Duodenal mucosa (tissue), 2 donors: Measurements from ENCODE around the gene PHLDA2.

Experiments
- H3K27ac ChIP-seq: one replicate; pipeline ENCODE4 v1.7.0; 2013; ENCODE audit warnings: low read depth, low read length
- H3K27me3 ChIP-seq, 2 donors: one replicate each; pipeline ENCODE4 v1.7.0; 2013; ENCODE audit warnings: low read length in 2 of 2, control low read depth in 1 of 2; ENCODE audit not compliant: insufficient read depth in 2 of 2, control insufficient read depth in 1 of 2
- H3K36me3 ChIP-seq, 2 donors: one replicate each; pipeline ENCODE4 v1.7.0; 2013; ENCODE audit warnings: low read length in 2 of 2, control low read depth in 1 of 2; ENCODE audit not compliant: insufficient read depth in 2 of 2, control insufficient read depth in 1 of 2
- H3K4me1 ChIP-seq, 2 donors: one replicate each; pipeline ENCODE4 v1.7.0; 2013; ENCODE audit warnings: low read length in 2 of 2, control low read depth in 1 of 2; ENCODE audit not compliant: insufficient read depth in 2 of 2, control insufficient read depth in 1 of 2
- H3K4me3 ChIP-seq, 2 donors: one replicate each; pipeline ENCODE4 v1.7.0; 2013; ENCODE audit warnings: low read length in 2 of 2, low read depth in 1 of 2
- H3K9ac ChIP-seq, 2 donors: one replicate each; pipeline ENCODE4 v1.7.0; 2013; ENCODE audit warnings: low read length in 2 of 2, low read depth in 1 of 2
- H3K9me3 ChIP-seq, 2 donors: one replicate each; pipeline ENCODE4 v1.7.0; 2013; ENCODE audit warnings: low read length in 2 of 2, control low read depth in 1 of 2; ENCODE audit not compliant: control insufficient read depth in 1 of 2

PHLDA2 gene

GRCh38 chr11:2928605-2929530 is at the start of gene PHLDA2:
TSS of gene PHLDA2 (minus strand) at chr11:2929420. CDS start at chr11:2929364, 56 bp downstream.
- Histone ChIP-seq H3K36me3 (no peaks in the 10 kb centered on the region), H3K27ac (peak within 1 kb of the TSS; percentile 92), H3K4me3 (peak within 1 kb of the TSS; percentile 74 to 80), H3K9ac (peak within 1 kb of the TSS; percentile 81 to 89), H3K27me3 (no peaks in the 10 kb centered on the region), H3K9me3 (no peaks in the 10 kb centered on the region), H3K4me1 (peaks cover 36 to 49% of the 10 kb centered on the region in 2 donors)

- Histone ChIP-seq H3K27me3 (no peaks in the 10 kb centered on the region), H3K36me3 (peaks cover 48 to 74% of the 10 kb centered on the region in 2 donors), H3K4me1 (peaks cover 3 to 4% of the 10 kb centered on the region in 2 donors), H3K9me3 (no peaks in the 10 kb centered on the region), H3K4me3 (no peak overlapping the region), H3K9ac (no peak overlapping the region), H3K27ac (no peak overlapping the region)
Observed at GRCh38 chr11:2977113-2977512, 47.9 kb upstream of the PHLDA2 start.

- Histone ChIP-seq H3K36me3 (peaks cover 54 to 80% of the 10 kb centered on the region in 2 donors), H3K4me1 (no peaks in the 10 kb centered on the region), H3K9ac (no peak overlapping the region), H3K27me3 (no peaks in the 10 kb centered on the region), H3K9me3 (no peaks in the 10 kb centered on the region), H3K4me3 (no peak overlapping the region), H3K27ac (no peak overlapping the region)
Observed at GRCh38 chr11:2976294-2977063, 47.3 kb upstream of the PHLDA2 start.

- no peak overlapping the region for H3K27ac ChIP-seq
- no peak overlapping the region for H3K9ac ChIP-seq
- H3K9me3 ChIP-seq, result no peaks in the 10 kb centered on the region
- H3K36me3 ChIP-seq, result peaks cover 61 to 89% of the 10 kb centered on the region in 2 donors
- H3K27me3 ChIP-seq, result no peaks in the 10 kb centered on the region
- H3K4me3 ChIP-seq, result no peak overlapping the region
- H3K4me1 ChIP-seq, result no peaks in the 10 kb centered on the region
Observed at GRCh38 chr11:2975594-2975993, 46.4 kb upstream of the PHLDA2 start.

GRCh38 chr11:2974272-2974671 is 45.1 kb upstream of the PHLDA2 start:
- no peak overlapping the region for H3K9ac ChIP-seq
- H3K4me1 ChIP-seq, result no peaks in the 10 kb centered on the region
- H3K36me3 ChIP-seq, result peaks cover 74 to 98% of the 10 kb centered on the region in 2 donors
- H3K9me3 ChIP-seq, result no peaks in the 10 kb centered on the region
- no peaks in the 10 kb centered on the region for H3K27me3 ChIP-seq
- H3K4me3 ChIP-seq, result no peak overlapping the region
- H3K27ac ChIP-seq, result no peak overlapping the region

GRCh38 chr11:2968341-2968900 is 39.2 kb upstream of the PHLDA2 start:
- no peak overlapping the region for H3K9ac ChIP-seq
- no peaks in the 10 kb centered on the region for H3K9me3 ChIP-seq
- H3K4me3 ChIP-seq, result no peak overlapping the region
- no peaks in the 10 kb centered on the region for H3K27me3 ChIP-seq
- no peak overlapping the region for H3K27ac ChIP-seq
- H3K4me1 ChIP-seq, result no peaks in the 10 kb centered on the region
- H3K36me3 ChIP-seq, result peaks cover 71 to 93% of the 10 kb centered on the region in 2 donors

GRCh38 chr11:2964782-2965181 is 35.6 kb upstream of the PHLDA2 start:
- H3K9ac ChIP-seq, result no peak overlapping the region
- H3K4me3 ChIP-seq, result no peak overlapping the region
- H3K36me3 ChIP-seq, result peaks cover 62 to 87% of the 10 kb centered on the region in 2 donors
- H3K27ac ChIP-seq, result no peak overlapping the region
- H3K4me1 ChIP-seq, result no peaks in the 10 kb centered on the region
- H3K27me3 ChIP-seq, result no peaks in the 10 kb centered on the region
- no peaks in the 10 kb centered on the region for H3K9me3 ChIP-seq

- Histone ChIP-seq H3K27ac (no peak overlapping the region), H3K4me3 (no peak overlapping the region), H3K36me3 (peaks cover 57 to 87% of the 10 kb centered on the region in 2 donors), H3K9ac (no peak overlapping the region), H3K4me1 (no peaks in the 10 kb centered on the region), H3K9me3 (no peaks in the 10 kb centered on the region), H3K27me3 (no peaks in the 10 kb centered on the region)
Observed at GRCh38 chr11:2963761-2964160, 34.5 kb upstream of the PHLDA2 start.

GRCh38 chr11:2963112-2963754 is 34.0 kb upstream of the PHLDA2 start:
- Histone ChIP-seq H3K9ac (no peak overlapping the region), H3K36me3 (peaks cover 57 to 87% of the 10 kb centered on the region in 2 donors), H3K27ac (no peak overlapping the region), H3K4me3 (no peak overlapping the region), H3K27me3 (no peaks in the 10 kb centered on the region), H3K9me3 (no peaks in the 10 kb centered on the region), H3K4me1 (no peaks in the 10 kb centered on the region)
